Skeletal muscle tissue (tissue), 4 donors: Measurements from ENCODE around the gene PLCB4. TPM values are rescaled to one million over a fixed set of nuclear protein-coding genes. Genes with fewer than 3 reads are reported as not detected.

ENCODE experiments used
- H3K27ac ChIP-seq: one replicate; pipeline ENCODE4 v1.7.0; 2013; ENCODE audit warnings: mild to moderate bottlenecking, low read depth, low read length, inconsistent platforms
- H3K27me3 ChIP-seq, 3 donors: one replicate each; pipeline ENCODE4 v1.7.0; 2013; ENCODE audit warnings: low read length in 3 of 3; ENCODE audit not compliant: control insufficient read depth in 3 of 3, insufficient read depth in 3 of 3
- H3K36me3 ChIP-seq, 3 donors: one replicate each; pipeline ENCODE4 v1.7.0; 2013; ENCODE audit warnings: low read length in 3 of 3; ENCODE audit not compliant: control insufficient read depth in 3 of 3, insufficient read depth in 3 of 3
- H3K4me1 ChIP-seq, 3 donors: one replicate each; pipeline ENCODE4 v1.7.0; 2013; ENCODE audit warnings: low read length in 3 of 3, mild to moderate bottlenecking in 3 of 3; ENCODE audit not compliant: control insufficient read depth in 3 of 3, insufficient read depth in 3 of 3
- H3K4me3 ChIP-seq, 3 donors: one replicate each; pipeline ENCODE4 v1.7.0; 2013; ENCODE audit warnings: low read length in 3 of 3
- H3K9ac ChIP-seq, 3 donors: one replicate each; pipeline ENCODE4 v1.7.0; 2013; ENCODE audit warnings: low read length in 3 of 3, mild to moderate bottlenecking in 3 of 3, moderate library complexity in 2 of 3, low read depth in 1 of 3
- H3K9me3 ChIP-seq, 3 donors: one replicate each; pipeline ENCODE4 v1.7.0; 2013; ENCODE audit warnings: low read length in 3 of 3; ENCODE audit not compliant: control insufficient read depth in 3 of 3
- total RNA-seq: library from RNA; depleted of rRNA; stranded (reverse); fragments of >200 nt; gene quantifications from one replicate; pipeline ENCODE4 v1.2.3, GENCODE V29; 2014
- donor health status: Osteomylitis.

PLCB4 gene
- total RNA-seq, 1 donor from 2014 or later, result 6.3 TPM

- Histone ChIP-seq H3K36me3 (no peaks in the 10 kb centered on the region), H3K4me3 (no peak overlapping the region), H3K4me1 (peaks cover 0 to 4% (median 0%) of the 10 kb centered on the region in 3 donors), H3K27ac (no peak overlapping the region), H3K27me3 (no peaks in the 10 kb centered on the region), H3K9ac (no peak overlapping the region), H3K9me3 (no peaks in the 10 kb centered on the region)
Measured at GRCh38 chr20:9329355-9330101, 260.6 kb downstream of the PLCB4 start.

GRCh38 chr20:9330151-9330550 is 261.3 kb downstream of the PLCB4 start:
- Histone ChIP-seq H3K9ac (no peak overlapping the region), H3K4me3 (no peak overlapping the region), H3K36me3 (no peaks in the 10 kb centered on the region), H3K4me1 (peaks cover 0 to 4% (median 0%) of the 10 kb centered on the region in 3 donors), H3K27ac (no peak overlapping the region), H3K27me3 (no peaks in the 10 kb centered on the region), H3K9me3 (no peaks in the 10 kb centered on the region)

DNA sequence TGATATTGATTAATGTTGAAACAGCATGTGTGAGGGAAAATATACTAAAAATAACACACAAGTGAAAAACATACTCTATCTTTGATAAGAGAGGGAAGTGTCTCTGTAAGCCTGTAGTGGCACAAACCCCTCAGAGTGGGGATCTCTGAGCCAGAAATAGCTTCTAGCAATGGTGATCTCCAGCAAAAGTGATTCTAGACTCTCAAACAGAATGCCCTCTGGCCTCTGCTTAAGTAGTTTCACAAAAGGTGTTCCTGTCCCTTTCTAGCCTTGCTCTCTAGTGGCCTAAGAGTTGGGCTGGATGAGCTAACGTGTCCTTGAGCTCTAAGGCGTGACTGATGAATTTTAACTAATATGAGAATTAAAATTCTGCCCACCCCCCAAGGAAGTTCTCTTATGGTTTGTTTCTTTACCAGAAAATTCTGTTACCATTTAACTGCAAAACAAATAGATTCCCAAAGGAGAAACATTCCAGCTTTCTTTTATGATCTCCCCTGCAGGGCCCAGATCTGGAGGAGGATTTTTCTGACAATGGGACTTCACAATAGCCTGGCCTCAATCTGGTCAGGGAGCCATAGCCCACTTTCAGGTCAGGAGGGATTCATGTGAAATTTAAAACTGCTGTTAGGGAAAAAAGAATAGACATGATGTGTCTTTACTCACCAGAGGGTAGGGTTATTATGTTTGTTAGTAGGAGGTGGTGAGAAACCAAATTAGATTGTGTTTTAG is 263.0 kb downstream of the PLCB4 start:
- Histone ChIP-seq H3K9ac (no peak overlapping the region), H3K27me3 (no peaks in the 10 kb centered on the region), H3K36me3 (no peaks in the 10 kb centered on the region), H3K4me3 (no peak overlapping the region), H3K9me3 (no peaks in the 10 kb centered on the region), H3K4me1 (peaks cover 0 to 4% (median 0%) of the 10 kb centered on the region in 3 donors), H3K27ac (no peak overlapping the region)

DNA sequence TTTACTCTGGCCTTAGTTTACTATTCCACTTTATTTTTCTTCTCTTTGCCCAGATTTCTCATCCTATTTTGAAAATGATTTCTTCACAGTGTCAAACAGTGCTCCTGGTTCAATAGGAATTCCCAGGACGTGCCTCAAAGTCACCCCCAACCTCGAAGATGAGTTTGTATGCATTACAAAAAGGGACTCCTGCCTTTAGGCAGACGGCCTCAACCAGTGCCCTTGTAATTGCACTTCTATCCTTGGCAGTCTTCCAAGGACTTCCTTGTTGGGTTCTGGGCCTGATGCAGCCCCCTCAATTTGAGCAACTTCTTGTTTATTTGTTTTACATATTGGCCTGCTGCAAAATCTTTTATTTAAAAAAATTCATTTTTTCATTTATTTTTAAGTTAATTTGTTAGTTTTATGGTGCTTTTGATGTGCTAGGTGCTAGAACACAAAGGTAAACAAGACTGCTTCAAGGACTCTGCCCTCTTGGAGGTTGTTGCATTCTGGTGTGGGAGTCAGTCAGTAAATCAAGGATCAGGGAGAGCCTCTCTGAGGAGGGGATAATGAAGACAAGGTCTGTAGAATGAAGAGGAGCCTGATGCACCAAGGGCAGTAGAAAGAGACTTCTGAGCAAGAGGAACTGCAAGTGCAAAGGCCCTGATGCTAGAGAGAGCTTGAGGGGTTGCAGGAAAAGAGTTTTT is 264.0 kb downstream of the PLCB4 start:
- Histone ChIP-seq H3K27me3 (no peaks in the 10 kb centered on the region), H3K9me3 (no peaks in the 10 kb centered on the region), H3K4me1 (peaks cover 0 to 4% (median 0%) of the 10 kb centered on the region in 3 donors), H3K4me3 (no peak overlapping the region), H3K9ac (no peak overlapping the region), H3K36me3 (no peaks in the 10 kb centered on the region), H3K27ac (no peak overlapping the region)

DNA sequence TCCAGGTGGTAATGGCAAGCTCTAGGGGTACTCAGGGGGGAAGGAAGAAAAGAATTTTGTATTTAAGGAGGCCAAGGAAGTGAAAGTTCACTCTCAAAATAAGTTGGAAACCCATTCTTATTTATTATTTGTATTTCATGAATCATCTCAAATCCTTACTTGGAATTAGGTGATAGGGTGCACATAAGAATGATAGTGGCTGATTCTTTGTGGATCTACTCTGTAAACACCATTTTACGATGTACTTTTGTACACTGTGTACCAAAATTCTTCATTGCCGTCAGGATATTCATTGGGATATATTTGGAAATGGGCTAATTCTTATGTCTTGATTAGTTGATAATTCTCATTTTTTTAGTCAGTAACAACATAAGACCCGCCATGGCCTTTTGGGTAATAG is 266.0 kb downstream of the PLCB4 start:
- H3K27ac ChIP-seq, result no peak overlapping the region
- no peaks in the 10 kb centered on the region for H3K27me3 ChIP-seq
- H3K36me3 ChIP-seq, result no peaks in the 10 kb centered on the region
- H3K9me3 ChIP-seq, result no peaks in the 10 kb centered on the region
- H3K4me1 ChIP-seq, result peaks cover 0 to 4% (median 0%) of the 10 kb centered on the region in 3 donors
- no peak overlapping the region for H3K4me3 ChIP-seq
- no peak overlapping the region for H3K9ac ChIP-seq

GRCh38 chr20:9338101-9338500 is 269.2 kb downstream of the PLCB4 start:
- no peaks in the 10 kb centered on the region for H3K27me3 ChIP-seq
- H3K9me3 ChIP-seq, result no peaks in the 10 kb centered on the region
- H3K36me3 ChIP-seq, result no peaks in the 10 kb centered on the region
- no peak overlapping the region for H3K4me3 ChIP-seq
- H3K4me1 ChIP-seq, result no peaks in the 10 kb centered on the region
- H3K9ac ChIP-seq, result no peak overlapping the region
- H3K27ac ChIP-seq, result no peak overlapping the region

DNA sequence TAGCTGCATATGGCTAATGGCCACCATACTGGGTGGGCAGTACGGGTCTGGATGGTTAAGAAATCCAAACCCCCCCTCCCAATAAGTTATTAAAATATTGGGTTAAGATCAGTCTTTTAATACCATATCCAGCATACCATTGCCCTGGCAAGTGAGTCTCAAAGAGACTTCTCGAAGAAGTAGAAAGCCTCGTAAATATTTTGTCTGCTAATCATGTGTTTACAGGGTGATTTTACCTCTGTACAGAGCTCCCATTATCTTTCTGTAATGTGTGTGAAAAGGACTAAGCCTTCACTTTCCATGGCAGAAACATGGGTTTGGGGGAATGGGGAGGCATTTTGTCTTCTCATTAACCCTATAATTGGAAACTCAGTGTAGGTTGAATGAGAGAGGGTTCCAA is 270.8 kb downstream of the PLCB4 start:
- H3K36me3 ChIP-seq, result no peaks in the 10 kb centered on the region
- H3K4me3 ChIP-seq, result no peak overlapping the region
- no peak overlapping the region for H3K27ac ChIP-seq
- H3K4me1 ChIP-seq, result peaks cover 0 to 4% (median 4%) of the 10 kb centered on the region in 3 donors
- H3K9me3 ChIP-seq, result no peaks in the 10 kb centered on the region
- no peaks in the 10 kb centered on the region for H3K27me3 ChIP-seq
- H3K9ac ChIP-seq, result no peak overlapping the region

DNA sequence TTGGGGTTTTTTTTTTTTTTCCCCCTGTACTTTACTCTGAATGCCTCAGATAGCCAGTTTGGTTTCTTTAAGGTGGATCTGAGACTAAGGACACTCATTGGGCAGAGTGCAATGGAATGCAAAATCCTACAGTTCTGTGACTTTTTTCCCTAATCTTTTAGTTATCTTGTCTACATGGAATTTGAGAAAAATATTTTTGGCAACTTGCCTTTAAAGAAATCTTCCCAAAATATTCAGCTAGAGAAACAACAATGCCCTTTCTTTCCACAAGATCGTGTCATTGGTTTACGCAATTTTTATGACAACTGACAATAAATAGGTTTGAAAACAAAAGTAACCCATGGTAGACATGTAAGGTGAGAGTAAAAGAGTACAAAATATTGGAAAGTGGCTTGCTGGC is 273.8 kb downstream of the PLCB4 start:
- Histone ChIP-seq H3K9me3 (no peaks in the 10 kb centered on the region), H3K27me3 (no peaks in the 10 kb centered on the region), H3K4me3 (no peak overlapping the region), H3K4me1 (peaks cover 0 to 4% (median 4%) of the 10 kb centered on the region in 3 donors), H3K9ac (no peak overlapping the region), H3K27ac (no peak overlapping the region), H3K36me3 (no peaks in the 10 kb centered on the region)

- Histone ChIP-seq H3K27ac (peak overlapping the region; percentile 11), H3K9me3 (no peaks in the 10 kb centered on the region), H3K36me3 (no peaks in the 10 kb centered on the region), H3K9ac (no peak overlapping the region), H3K4me3 (peak overlapping the region in 1 of 3 donors; percentile 3), H3K27me3 (no peaks in the 10 kb centered on the region), H3K4me1 (peaks cover 0 to 4% (median 4%) of the 10 kb centered on the region in 3 donors)
Measured at GRCh38 chr20:9344083-9344920, 275.4 kb downstream of the PLCB4 start.
